ENCODE data around the gene DDC. TPM values are rescaled to one million over a fixed set of nuclear protein-coding genes. Genes with fewer than 3 reads are reported as not detected.

DDC gene
- total and polyA plus RNA-seq, 5 donors: 0.41 to 0.50 TPM; not detected in 3

DNA sequence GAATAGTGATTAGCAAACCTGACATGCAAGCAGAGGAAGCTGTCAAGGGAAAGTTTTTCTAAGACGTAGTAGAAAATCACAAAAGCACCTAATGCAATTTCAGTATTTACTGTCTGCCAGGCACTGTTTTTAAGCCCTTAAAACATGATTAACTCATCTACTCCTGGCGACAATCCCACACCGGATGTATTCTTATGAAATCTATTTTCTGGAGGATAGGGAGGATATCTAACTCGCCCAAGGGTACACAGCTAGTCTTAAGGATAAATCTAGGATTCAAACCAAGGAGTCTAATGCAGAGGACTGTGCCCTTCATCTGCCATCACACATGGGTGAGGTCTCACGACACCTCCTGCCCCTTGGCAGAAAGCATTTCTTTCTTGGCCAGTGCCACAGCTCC lies 67.2 kb downstream of the DDC start:
- Histone ChIP-seq H3K9me3 (ENCODE audit: control insufficient read depth, low read length) (no peaks in the 10 kb centered on the region), H3K27me3 (ENCODE audit: control insufficient read depth, insufficient read depth) (no peaks in the 10 kb centered on the region), H3K27ac (ENCODE audit: low read length) (no peak overlapping the region), H3K4me3 (ENCODE audit: low read length) (no peak overlapping the region), H3K4me1 (ENCODE audit: control insufficient read depth, insufficient read depth, low read length) (peaks cover 8% of the 10 kb centered on the region)
- no peak for ATAC-seq
- no peak for DNase-seq
- whole genome bisulfite sequencing: 59% methylated on average over 5 of the region's 5 CpGs
- intact Hi-C loops (cut with DNase I): no loop called here

DNA sequence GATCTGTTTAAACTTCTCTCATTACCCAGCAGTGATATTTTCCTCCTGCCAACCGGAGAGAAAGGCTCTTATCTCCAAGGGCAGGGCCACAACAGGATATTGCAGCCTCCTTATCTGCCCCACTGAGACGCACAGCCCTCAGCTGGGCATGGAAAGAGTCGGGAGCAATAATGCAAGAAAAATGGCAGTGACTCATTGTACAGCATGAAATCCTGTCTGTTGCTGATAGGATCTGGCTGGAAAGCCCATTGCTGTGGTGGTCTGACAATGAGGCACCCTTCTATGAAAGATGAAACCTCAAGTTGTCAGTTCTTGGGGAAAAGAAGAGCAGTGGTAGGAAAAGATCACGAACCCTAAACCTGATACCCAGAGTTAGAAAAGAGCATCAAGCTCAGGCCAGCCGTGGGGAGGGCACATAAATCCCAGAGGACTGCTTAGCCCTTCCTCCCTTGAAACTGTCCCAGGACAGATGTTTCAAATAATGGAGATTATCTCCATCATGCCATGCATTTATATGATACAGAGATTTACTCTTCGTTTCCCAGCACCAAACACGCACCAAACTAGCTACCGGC lies 68.0 kb downstream of the DDC start:
- no peak overlapping the region for H3K4me3 ChIP-seq (ENCODE audit: low read length)
- H3K4me1 ChIP-seq (ENCODE audit: control insufficient read depth, insufficient read depth, low read length): peaks cover 5% of the 10 kb centered on the region
- no peaks in the 10 kb centered on the region for H3K9me3 ChIP-seq (ENCODE audit: control insufficient read depth, low read length)
- no peak for DNase-seq
- no peaks in the 10 kb centered on the region for H3K27me3 ChIP-seq (ENCODE audit: control insufficient read depth, insufficient read depth)
- intact Hi-C loops (cut with DNase I): no loop called here
- ATAC-seq: peak; percentile 82 to 88
- 51% methylated on average over 8 of the region's 8 CpGs for WGBS
- H3K27ac ChIP-seq (ENCODE audit: low read length): no peak overlapping the region

GRCh38 chr7:50496569-50496968 lies 68.6 kb downstream of the DDC start:
- H3K4me1 ChIP-seq (ENCODE audit: control insufficient read depth, insufficient read depth, low read length): peaks cover 5% of the 10 kb centered on the region
- WGBS: 74% methylated on average over 6 of the region's 6 CpGs
- H3K4me3 ChIP-seq (ENCODE audit: low read length): no peak overlapping the region
- intact Hi-C loops (cut with DNase I): no loop called here
- no peaks in the 10 kb centered on the region for H3K9me3 ChIP-seq (ENCODE audit: control insufficient read depth, low read length)
- H3K27me3 ChIP-seq (ENCODE audit: control insufficient read depth, insufficient read depth): no peaks in the 10 kb centered on the region
- DNase-seq (no peak), ATAC-seq (peak in 1 of 2 donors; percentile 6)
- no peak overlapping the region for H3K27ac ChIP-seq (ENCODE audit: low read length)

- DNase-seq (no peak), ATAC-seq (no peak)
- intact Hi-C loops (cut with DNase I): no loop called here
- H3K9me3 ChIP-seq (ENCODE audit: control insufficient read depth, low read length): no peaks in the 10 kb centered on the region
- H3K27me3 ChIP-seq (ENCODE audit: control insufficient read depth, insufficient read depth): no peaks in the 10 kb centered on the region
- no peak overlapping the region for H3K27ac ChIP-seq (ENCODE audit: low read length)
- peaks cover 5% of the 10 kb centered on the region for H3K4me1 ChIP-seq (ENCODE audit: control insufficient read depth, insufficient read depth, low read length)
- no peak overlapping the region for H3K4me3 ChIP-seq (ENCODE audit: low read length)
- WGBS: 68% methylated on average over 3 of the region's 3 CpGs
Observed at GRCh38 chr7:50495746-50496145, 69.5 kb downstream of the DDC start.

GRCh38 chr7:50492770-50493519 lies 72.3 kb downstream of the DDC start:
- intact Hi-C loops (cut with DNase I): no loop called here
- Histone ChIP-seq H3K4me1 (ENCODE audit: control insufficient read depth, insufficient read depth, low read length) (peaks cover 5% of the 10 kb centered on the region), H3K27me3 (ENCODE audit: control insufficient read depth, insufficient read depth) (no peaks in the 10 kb centered on the region), H3K9me3 (ENCODE audit: control insufficient read depth, low read length) (no peaks in the 10 kb centered on the region), H3K27ac (ENCODE audit: low read length) (no peak overlapping the region), H3K4me3 (ENCODE audit: low read length) (no peak overlapping the region)
- no peak for ATAC-seq
- no peak for DNase-seq
- 95% methylated on average over 30 of the region's 30 CpGs for WGBS

- Histone ChIP-seq H3K27ac (ENCODE audit: low read length) (no peak overlapping the region), H3K9me3 (ENCODE audit: control insufficient read depth, low read length) (no peaks in the 10 kb centered on the region), H3K4me1 (ENCODE audit: control insufficient read depth, insufficient read depth, low read length) (peaks cover under 1% of the 10 kb centered on the region), H3K4me3 (ENCODE audit: low read length) (no peak overlapping the region), H3K27me3 (ENCODE audit: control insufficient read depth, insufficient read depth) (no peaks in the 10 kb centered on the region)
- no peak for DNase-seq
- WGBS: 87% methylated on average over 1 of the region's 1 CpG
- intact Hi-C loops (cut with DNase I): no loop called here
- no peak for ATAC-seq
Observed at GRCh38 chr7:50491943-50492342, 73.3 kb downstream of the DDC start.

- no peaks in the 10 kb centered on the region for H3K27me3 ChIP-seq (ENCODE audit: control insufficient read depth, insufficient read depth)
- DNase-seq: no peak
- 68% methylated on average over 5 of the region's 5 CpGs for WGBS
- no peak overlapping the region for H3K4me3 ChIP-seq (ENCODE audit: low read length)
- no peaks in the 10 kb centered on the region for H3K4me1 ChIP-seq (ENCODE audit: control insufficient read depth, insufficient read depth, low read length)
- intact Hi-C loops (cut with DNase I): no loop called here
- H3K9me3 ChIP-seq (ENCODE audit: control insufficient read depth, low read length): no peaks in the 10 kb centered on the region
- no peak overlapping the region for H3K27ac ChIP-seq (ENCODE audit: low read length)
- ATAC-seq: no peak
Observed at GRCh38 chr7:50491209-50491608, 74.0 kb downstream of the DDC start.

GRCh38 chr7:50488379-50488778 lies 76.8 kb downstream of the DDC start:
- H3K27me3 ChIP-seq (ENCODE audit: control insufficient read depth, insufficient read depth): no peaks in the 10 kb centered on the region
- intact Hi-C loops (cut with DNase I): no loop called here
- H3K4me1 ChIP-seq (ENCODE audit: control insufficient read depth, insufficient read depth, low read length): no peaks in the 10 kb centered on the region
- no peak overlapping the region for H3K27ac ChIP-seq (ENCODE audit: low read length)
- no peak overlapping the region for H3K4me3 ChIP-seq (ENCODE audit: low read length)
- no peaks in the 10 kb centered on the region for H3K9me3 ChIP-seq (ENCODE audit: control insufficient read depth, low read length)
- ATAC-seq (no peak), DNase-seq (no peak)

DNA sequence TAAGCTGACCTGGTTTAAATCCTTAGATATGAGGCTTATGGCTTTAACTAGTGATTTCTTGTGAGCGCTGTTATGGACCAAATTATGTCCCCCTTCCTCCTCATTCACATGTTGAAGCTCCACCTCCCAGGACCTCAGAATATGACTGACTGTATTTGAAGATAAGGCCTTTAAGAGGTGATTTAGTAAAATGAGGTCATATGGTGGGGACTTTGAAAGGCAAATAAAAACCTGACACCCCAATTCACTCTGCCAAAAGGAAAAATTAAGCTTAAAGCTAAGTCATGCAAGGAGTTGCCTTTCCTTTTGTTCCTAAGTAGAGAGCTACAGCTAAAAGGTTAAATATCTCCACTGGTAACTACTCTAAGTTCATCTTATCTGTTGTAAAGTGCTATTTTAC lies 78.7 kb downstream of the DDC start:
- H3K4me1 ChIP-seq (ENCODE audit: control insufficient read depth, insufficient read depth, low read length): no peaks in the 10 kb centered on the region
- ATAC-seq (no peak), DNase-seq (no peak)
- WGBS: 88% methylated on average over 1 of the region's 1 CpG
- intact Hi-C loops (cut with DNase I): no loop called here
- H3K27me3 ChIP-seq (ENCODE audit: control insufficient read depth, insufficient read depth): no peaks in the 10 kb centered on the region
- no peaks in the 10 kb centered on the region for H3K9me3 ChIP-seq (ENCODE audit: control insufficient read depth, low read length)
- H3K4me3 ChIP-seq (ENCODE audit: low read length): no peak overlapping the region
- H3K27ac ChIP-seq (ENCODE audit: low read length): no peak overlapping the region

DNA sequence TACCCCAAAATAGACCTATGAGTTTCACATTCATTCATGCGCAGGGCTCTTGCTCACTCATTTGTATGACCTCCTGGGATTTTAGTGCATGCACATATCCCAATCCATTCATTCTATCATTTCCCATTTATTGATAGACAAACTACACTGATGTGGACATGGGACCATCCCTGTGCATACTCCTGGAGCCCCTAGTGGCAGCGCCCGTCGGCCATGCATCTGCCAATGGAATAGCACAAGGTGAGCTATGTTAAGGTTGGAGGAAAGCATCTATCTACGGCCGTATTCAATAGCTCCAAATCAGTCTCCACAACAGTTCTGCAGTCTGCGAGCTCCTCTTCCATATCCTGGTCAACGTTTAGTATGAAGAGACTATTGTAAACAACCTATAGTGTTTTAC lies 83.3 kb downstream of the DDC start:
- no peaks in the 10 kb centered on the region for H3K9me3 ChIP-seq (ENCODE audit: control insufficient read depth, low read length)
- 85% methylated on average over 8 of the region's 8 CpGs for WGBS
- intact Hi-C loops (cut with DNase I): no loop called here
- no peaks in the 10 kb centered on the region for H3K27me3 ChIP-seq (ENCODE audit: control insufficient read depth, insufficient read depth)
- DNase-seq: no peak
- no peaks in the 10 kb centered on the region for H3K4me1 ChIP-seq (ENCODE audit: control insufficient read depth, insufficient read depth, low read length)
- ATAC-seq: no peak
- H3K4me3 ChIP-seq (ENCODE audit: low read length): no peak overlapping the region
- H3K27ac ChIP-seq (ENCODE audit: low read length): no peak overlapping the region

- WGBS: 42% methylated on average over 4 of the region's 4 CpGs
- H3K4me3 ChIP-seq (ENCODE audit: low read length): no peak overlapping the region
- intact Hi-C loops (cut with DNase I): no loop called here
- ATAC-seq (no peak), DNase-seq (no peak)
- no peaks in the 10 kb centered on the region for H3K9me3 ChIP-seq (ENCODE audit: control insufficient read depth, low read length)
- H3K4me1 ChIP-seq (ENCODE audit: control insufficient read depth, insufficient read depth, low read length): no peaks in the 10 kb centered on the region
- H3K27ac ChIP-seq (ENCODE audit: low read length): no peak overlapping the region
- H3K27me3 ChIP-seq (ENCODE audit: control insufficient read depth, insufficient read depth): no peaks in the 10 kb centered on the region
Observed at GRCh38 chr7:50480797-50481196, 84.4 kb downstream of the DDC start.
